ENCODE measurements around the gene SDK2.
A peak's percentile ranks its signal among the peaks of the same experiment; 100 is the strongest.
"Not testable (repeated sequence)": the region's sequence is repeated elsewhere in the genome, so short reads cannot be mapped to it uniquely, and the experiment has no call there.

SDK2 gene

DNA sequence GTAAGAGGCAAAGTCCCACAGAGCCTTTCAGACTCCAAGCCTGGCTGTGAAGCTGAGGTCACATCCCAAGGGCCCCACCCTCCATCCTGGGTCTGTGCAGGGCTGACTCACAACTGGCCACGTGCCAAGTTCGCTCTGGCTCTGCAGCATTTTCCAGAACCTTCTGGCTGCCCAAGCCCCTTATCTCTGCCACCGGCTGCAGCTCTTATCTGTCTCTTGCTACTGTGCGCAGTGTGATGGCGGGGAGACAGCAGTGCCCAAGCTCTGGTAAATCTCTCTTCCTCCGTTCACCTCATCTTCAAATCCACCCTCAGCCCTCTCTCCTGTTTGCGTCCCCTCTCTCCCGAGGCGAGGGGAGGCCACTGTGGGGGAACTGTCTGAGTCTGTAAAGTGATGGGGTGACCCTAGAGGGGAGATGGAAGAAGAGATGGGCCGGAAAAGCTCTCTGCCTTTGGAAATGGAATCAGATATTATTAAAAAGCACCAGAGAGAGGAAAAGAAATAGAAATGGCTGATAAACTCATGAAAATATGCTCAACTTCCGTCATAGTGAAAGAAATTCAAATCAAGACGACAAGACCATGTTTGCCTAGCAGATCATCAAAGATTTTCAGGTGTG, 169.8 kb downstream of the SDK2 start:
- DNase-seq, result peak; percentile 0

DNA sequence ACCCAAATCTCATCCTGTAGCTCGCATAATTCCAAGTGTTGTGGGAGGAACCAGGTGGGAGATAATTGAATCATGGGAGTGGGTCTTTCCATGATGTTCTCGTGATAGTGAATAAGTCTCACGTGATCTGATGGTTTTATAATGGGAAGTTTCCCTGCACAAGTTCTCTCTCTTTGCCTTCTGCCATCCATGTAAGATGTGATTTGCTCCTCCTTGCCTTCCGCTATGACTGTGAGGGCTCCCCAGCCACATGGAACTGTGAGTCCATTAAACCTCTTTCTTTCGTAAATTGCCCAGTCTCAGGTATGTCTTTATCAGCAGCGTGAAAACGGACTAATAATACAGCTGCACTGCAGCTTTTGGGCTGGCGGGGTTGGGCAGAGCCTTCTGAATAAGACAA, 171.5 kb downstream of the SDK2 start:
- not testable (repeated sequence) for DNase-seq

DNA sequence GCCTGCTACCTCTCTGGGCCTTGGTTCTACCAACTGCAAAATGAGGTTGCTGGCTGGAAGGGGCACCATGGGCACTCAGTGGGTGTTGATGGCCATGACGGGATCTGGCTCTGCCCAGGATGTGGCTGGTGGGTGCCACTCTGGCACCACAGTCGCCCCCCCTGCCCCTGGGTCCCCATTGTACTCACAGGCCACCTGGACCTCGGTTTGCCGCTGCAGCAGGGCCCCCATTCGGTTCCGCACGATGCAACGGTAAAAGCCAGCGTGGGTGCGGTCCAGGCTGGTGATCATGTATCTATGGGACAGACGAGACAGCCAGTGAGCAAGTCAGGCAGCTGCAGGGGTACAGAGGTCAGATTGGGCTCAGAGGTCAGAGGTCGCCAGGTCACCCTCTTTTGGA, 172.3 kb downstream of the SDK2 start:
- DNase-seq, result no peak

DNA sequence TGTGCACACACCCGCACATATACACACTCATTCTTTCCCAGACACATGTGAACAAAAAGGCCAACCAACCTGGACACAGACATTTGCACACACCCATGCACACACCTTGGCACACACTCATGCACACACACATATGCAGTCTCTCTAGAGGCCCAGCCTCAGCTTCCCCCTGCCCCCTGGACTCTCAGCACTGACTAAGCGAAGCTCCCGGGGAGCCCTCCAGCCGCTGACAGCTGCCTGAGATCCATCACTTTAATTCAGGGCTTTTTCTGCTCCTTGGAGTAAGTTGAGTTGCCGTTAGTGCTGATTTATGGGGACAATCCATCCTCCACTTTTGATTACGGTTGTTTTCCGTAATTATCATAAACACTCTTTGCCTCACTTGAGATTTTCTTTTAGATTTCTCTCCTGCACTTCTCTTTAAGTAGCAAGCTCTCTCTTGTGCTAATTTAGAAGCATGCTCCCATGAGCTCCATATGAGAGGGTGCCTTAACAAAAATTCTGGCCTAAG, 173.9 kb downstream of the SDK2 start:
- DNase-seq, result no peak

- DNase-seq, result no peak
These were observed 174.9 kb downstream of the SDK2 start for GRCh38 chr17:73469311-73469710.

GRCh38 chr17:73468221-73468620, 176.0 kb downstream of the SDK2 start:
- DNase-seq, result no peak

DNA sequence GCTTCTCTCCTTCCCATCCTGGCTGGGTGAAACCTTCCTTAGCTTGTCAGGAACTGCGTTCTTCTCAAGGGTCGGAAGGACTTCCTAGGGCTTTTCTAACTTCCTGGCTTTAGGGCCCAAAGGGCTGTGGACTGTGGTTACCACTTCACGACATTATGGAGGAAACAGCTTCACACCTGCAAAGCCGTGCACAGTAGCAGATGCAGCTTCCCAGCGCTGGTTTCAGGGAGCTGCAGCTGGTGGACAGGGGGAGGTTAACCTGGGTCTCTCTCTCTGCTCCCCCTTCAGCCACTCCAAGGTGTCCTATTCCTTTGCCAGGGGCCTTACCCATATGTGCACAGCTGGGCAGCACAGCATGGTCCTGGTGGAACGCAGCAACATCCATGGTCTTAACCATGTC, 176.6 kb downstream of the SDK2 start:
- DNase-seq, result no peak

GRCh38 chr17:73466704-73467433, 177.4 kb downstream of the SDK2 start:
- no peak for DNase-seq

DNA sequence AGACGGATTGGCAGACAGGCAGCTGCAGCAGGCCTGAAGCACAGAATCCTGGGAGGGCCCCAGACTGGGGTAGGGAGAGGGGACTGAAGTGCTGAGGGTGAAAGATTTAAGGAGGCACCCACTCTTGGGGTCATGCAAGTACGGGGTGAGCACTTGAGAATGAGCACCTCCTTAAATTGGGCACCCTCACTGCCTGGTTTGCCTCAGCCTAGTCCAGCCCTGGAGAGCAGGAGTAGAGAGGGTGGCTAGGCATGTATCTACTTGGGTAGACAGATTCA, 178.4 kb downstream of the SDK2 start:
- no peak for DNase-seq

GRCh38 chr17:73465130-73465952, 178.9 kb downstream of the SDK2 start:
- no peak for DNase-seq

DNA sequence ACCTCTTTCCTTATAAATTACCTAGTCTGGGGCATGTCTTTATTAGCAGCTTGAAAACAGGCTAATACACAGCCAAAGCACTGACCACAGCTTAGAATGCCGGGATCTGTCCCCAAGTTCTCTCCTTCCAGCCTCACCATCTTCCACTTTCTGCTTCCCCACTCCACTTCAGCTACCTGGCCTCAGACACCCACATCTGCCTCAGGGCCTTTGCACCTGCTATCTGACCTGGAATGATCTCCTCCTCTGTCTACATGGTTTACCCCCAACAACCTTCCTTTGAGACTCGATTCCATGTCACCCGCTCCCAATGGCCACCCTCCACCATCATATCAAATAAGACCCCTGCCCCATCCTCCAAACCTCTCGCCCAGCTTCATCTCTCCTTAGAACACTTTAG, 179.8 kb downstream of the SDK2 start:
- no peak for DNase-seq

- no peak for DNase-seq
These were observed 180.4 kb downstream of the SDK2 start for GRCh38 chr17:73463821-73464220.

DNA sequence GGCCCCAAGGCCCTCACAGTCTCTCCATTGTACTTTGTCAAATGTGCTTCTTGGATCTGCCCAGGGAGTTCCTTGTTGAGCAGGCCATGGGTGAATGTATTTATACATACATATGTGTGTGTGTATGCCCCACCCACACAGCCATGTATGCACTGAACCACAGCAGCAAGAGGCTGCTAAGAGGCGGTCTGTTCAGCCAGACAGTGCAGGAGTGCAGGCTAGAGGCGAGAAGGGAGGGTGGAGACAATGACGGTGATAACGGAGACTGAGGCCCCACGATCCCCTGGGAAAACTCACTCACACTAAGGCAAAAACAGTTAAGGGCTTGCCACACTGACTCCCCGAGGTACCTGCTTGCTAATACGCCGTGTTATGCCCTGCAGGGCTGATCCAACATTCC, 181.4 kb downstream of the SDK2 start:
- DNase-seq, result no peak

GRCh38 chr17:73459980-73460379, 184.3 kb downstream of the SDK2 start:
- DNase-seq, result no peak

- DNase-seq, result no peak
These were observed 188.5 kb downstream of the SDK2 start for GRCh38 chr17:73455767-73456166.

DNA sequence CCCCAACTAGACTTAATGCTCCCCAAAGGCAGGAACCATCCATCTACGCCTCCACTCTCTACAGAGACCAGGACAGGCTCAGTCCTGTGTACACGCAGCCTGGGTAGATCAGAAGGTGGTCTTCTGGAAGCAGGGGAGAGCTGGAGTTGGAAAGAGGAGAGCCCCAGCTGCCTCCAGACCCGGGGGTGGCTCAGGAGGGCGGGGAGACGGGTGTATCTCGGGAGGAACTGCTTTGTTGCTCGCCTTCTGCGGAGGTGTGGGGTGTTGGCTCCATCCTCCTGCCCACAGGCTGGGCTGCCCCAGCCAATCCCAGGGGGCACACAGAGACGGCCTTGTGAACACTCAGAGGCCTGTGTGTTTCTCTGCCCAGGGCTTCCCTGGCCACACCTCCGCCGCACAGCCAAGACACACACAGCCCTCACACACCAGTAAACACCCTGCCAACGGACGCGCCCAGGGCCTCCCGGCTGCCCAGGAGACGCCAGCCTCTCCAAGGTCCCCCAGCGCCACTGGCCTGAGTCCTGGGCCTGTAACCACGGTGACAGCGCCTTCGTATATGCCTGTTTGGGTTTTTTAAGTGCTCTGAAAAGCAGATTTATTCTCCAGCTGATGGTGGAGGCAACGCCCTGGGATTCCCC, 189.1 kb downstream of the SDK2 start:
- DNase-seq, result no peak

- DNase-seq, result not testable (repeated sequence)
These were observed 190.8 kb downstream of the SDK2 start for GRCh38 chr17:73453494-73453893.

- DNase-seq, result no peak
These were observed 191.2 kb downstream of the SDK2 start for GRCh38 chr17:73453090-73453489.

GRCh38 chr17:73452009-73452408, 192.2 kb downstream of the SDK2 start:
- no peak for DNase-seq

DNA sequence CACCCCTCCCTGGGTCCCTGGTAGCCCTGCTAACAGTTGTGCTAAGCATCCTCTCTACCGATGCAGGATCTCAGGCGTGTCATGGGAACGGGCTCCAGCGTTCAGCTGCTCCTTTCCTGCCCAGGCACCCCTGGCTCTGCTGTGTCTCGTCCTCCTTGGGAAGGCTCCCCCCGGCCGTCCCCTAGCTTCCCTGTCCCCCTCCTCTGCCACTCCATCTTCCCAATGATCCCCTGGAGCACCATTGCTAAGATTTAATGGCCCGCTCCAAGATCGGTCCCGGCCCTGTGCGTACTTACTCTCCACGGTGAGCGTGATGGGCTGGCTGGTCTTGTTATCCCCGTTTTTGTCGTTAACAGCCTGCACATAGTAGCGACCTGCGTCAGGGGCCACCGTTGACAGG, 196.9 kb downstream of the SDK2 start:
- no peak for DNase-seq

GRCh38 chr17:73446617-73447016, 197.6 kb downstream of the SDK2 start:
- no peak for DNase-seq

DNA sequence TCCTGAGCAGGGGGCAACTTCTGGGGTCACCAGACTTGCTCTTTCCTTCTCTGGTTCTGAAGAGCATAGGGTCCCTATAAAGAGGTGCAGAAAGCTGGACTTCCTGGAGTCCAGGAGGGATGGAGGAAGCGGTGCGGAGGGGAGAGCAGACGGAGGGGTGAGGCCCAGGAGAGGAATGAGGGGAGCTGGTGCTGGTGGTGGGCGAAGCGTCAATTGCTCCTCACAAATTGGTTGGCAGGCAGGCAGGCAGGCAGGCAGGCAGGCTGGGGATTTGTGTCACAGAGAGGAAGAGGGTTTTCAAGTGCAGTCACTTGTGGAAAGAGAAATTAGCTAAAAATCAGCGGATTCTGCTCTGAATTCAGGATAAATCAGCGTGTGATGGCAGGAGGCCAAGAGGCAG, 198.8 kb downstream of the SDK2 start:
- DNase-seq, result no peak

DNA sequence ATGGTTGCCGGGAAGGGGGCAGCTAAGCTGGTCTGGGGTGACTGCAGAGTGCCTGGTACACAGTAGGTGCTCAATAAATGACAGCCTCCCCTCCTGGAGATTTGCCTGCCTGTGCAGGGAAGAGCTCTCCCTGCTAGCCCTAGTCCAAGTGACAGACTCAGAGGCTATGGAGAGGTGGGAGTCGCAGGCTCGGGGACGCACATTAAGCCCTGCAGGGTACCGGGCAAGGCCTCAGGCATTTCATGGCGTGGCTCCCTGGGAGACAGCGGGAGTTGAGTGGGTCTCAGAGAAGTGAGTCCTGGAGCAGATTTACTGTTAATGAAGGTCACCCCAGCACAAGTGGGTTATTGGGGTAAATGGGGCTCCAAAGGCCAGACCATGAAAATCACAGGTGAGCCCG, 200.2 kb downstream of the SDK2 start:
- no peak for DNase-seq

DNA sequence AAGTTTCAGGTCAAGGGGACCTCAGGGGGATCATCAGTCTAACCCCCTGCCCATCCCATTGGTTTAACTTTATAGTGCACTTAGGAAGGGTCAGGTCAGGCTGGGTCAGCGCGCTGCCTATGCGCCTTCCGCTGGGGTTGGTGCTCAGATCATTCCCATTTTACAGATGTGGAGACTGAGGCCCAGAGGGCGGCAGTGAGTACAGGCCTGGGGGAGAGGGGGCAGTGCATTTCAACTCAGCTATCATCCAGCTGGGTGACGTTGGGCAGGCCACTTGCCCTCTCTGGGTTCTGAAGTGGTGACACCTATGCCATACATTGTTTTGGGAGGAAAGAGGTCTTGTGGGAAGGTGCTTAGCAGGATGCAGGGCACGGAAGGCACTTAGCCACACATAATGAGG, 204.6 kb downstream of the SDK2 start:
- no peak for DNase-seq

Data from CD4-positive, alpha-beta T cell treated with Interleukin-4 for 4 hours (primary cell).